D721Med (cell line): ENCODE results near the gene IMMT.

Experiments used
- DNase-seq: peaks from one replicate; pipeline ENCODE4 v3.0.0; 2011; ENCODE audit warnings: low spot score; ENCODE audit not compliant: insufficient read length
- FAIRE-seq: peaks from 2 replicates; lab custom pipeline; 2011; peaks lifted over from hg19 to GRCh38; lab: Jason Lieb, UNC
- TF ChIP-seq, protein P1 (sequence below): IDR thresholded peaks from 2 replicates; pipeline ENCODE4 v1.5.1; 2012; ENCODE audit warnings: mild to moderate bottlenecking, control low read depth; ENCODE audit not compliant: insufficient read depth; ENCODE audit errors: missing control alignments

Gene IMMT

DNA sequence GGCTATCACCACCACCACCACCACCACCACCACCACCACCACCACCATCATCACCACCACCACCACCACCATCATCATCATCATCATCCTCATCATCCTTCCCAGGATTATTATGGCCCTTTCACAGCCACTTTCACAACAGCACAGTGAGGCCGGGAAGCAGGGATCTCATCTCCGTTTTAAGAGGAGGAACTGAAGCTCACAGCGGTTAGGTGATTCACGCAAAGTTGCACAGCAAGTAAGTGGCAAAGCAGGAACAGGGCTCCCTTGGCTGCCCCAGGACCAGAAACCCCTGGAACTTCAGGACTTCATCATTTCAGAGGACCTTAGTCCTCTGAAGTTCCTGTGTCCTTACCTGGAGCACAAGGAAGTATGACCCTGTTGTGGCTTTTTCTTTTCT, 30.8 kb upstream of the IMMT start:
- TF ChIP-seq, protein P1, sequence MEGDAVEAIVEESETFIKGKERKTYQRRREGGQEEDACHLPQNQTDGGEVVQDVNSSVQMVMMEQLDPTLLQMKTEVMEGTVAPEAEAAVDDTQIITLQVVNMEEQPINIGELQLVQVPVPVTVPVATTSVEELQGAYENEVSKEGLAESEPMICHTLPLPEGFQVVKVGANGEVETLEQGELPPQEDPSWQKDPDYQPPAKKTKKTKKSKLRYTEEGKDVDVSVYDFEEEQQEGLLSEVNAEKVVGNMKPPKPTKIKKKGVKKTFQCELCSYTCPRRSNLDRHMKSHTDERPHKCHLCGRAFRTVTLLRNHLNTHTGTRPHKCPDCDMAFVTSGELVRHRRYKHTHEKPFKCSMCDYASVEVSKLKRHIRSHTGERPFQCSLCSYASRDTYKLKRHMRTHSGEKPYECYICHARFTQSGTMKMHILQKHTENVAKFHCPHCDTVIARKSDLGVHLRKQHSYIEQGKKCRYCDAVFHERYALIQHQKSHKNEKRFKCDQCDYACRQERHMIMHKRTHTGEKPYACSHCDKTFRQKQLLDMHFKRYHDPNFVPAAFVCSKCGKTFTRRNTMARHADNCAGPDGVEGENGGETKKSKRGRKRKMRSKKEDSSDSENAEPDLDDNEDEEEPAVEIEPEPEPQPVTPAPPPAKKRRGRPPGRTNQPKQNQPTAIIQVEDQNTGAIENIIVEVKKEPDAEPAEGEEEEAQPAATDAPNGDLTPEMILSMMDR = no peak
- no peak for DNase-seq
- no peak for FAIRE-seq

GRCh38 chr2:86225581-86225980, 30.3 kb upstream of the IMMT start:
- DNase-seq (no peak), FAIRE-seq (no peak)

DNA sequence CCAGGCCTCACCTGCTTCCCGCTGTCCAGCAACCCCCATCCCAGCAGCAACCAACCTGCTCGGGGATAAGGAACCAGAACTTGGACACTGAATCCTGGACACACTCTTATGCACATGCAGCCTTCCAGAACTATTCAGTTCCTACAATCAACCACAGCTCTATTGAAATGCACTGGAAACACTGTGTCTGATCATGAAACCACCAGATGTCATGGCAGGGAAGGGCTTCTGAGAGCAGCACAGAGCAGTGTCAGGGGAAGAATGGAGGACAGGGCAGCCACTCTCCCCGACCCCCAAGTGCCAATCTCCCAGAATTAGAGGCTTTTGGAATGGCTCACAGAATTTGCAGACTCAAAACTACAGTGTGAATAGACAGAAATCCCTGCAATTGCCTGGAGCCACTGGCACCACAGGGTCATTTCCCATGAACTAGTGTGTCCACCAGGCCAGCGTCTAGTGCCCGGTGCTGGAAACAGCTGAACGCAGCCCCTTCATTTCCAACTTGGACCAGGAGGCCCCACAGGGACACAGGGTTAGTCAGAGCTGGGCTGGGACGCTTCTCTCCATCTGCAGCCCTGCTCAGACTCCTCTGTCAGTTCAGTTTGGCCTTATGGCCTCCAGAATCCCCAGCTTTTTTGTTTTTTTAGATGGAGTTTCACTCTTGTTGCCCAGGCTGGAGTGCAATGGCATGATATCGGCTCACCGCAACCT, 29.5 kb upstream of the IMMT start:
- no peak for FAIRE-seq
- no peak for DNase-seq
- TF ChIP-seq, protein P1 = no peak

More at GRCh38 chr2:86225581-86225980, 30.3 kb upstream of the IMMT start:
- TF ChIP-seq, protein P1 = no peak

DNA sequence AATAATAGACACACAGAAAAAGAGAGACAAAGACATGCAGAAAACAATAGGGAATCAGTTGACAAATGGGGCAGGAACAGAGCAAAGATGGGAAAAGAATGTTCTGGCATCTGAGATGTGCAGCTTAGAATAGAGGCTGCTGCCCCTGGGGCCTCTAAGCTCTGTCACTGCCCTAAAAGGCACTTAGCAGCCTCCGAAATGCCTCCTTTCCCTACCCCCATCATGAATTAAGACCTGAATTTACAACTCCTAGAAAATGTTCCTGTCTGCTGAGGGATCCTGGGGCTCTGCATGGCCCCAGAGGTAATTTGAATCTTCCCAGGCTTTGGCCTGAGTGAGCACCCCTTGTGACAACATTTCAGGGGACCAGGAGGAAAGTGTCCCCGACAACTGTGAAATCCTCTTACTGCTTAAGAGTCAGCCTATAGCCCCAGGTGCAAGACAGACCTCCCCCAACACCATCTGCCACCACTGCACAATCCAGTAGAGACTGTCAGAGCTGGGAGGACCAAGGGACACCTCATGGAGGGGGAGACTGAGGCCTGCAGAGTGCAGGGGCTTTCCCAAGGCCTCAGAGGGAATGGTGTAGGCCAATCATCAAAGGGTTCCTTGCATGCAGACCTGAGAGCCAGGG, 28.8 kb upstream of the IMMT start:
- TF ChIP-seq, protein P1 = no peak
- DNase-seq (peak; percentile 72), FAIRE-seq (no peak)

- no peak for FAIRE-seq
- TF ChIP-seq, protein P1 = no peak
- DNase-seq = no peak
Measured at GRCh38 chr2:86223140-86223926, 28.1 kb upstream of the IMMT start.

DNA sequence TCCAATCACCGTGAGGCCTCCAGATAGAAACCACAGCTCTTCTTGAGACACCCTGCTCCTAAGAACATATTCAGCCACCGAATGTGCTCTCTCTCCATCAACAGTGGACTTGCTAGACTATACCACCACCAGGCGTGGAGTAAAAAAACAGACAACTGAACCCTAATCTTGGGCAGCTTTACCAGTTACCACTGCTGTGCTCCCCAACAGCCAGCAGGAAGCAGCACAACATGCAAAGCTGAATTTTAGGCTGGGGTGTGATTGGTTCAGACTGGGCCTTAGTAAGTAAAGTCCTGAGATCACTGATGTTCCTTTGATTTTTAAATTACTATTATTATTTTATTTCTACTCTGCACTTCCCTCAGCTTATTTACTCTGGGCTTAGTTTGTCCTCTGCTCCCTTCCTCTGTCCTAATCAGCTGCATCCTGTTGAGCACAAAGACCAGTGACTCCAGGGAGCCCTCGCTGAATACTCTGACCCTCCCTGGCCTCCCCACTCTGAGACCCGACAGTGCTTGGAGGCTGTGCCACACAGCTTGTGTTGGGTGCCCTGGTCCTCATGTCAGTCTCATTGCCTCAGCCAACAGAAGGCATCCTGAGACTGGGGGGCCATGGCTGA, 25.9 kb upstream of the IMMT start:
- FAIRE-seq = no peak

More for the DNA sequence above, 25.9 kb upstream of the IMMT start:
- DNase-seq = no peak
- TF ChIP-seq, protein P1 = peak; percentile 78
